Neural cell (in vitro differentiated cells): ENCODE measurements around the gene DOK6. TPM values are rescaled to one million over a fixed set of nuclear protein-coding genes. Genes with fewer than 3 reads are reported as not detected.

Source experiments
- H2AFZ ChIP-seq: fragments of 200-600, 300-800 bp; sonication (generic), shearing (Covaris generic); 2 replicates; pipeline ENCODE4 v1.6.0; 2014; ENCODE audit warnings: low read depth, mild to moderate bottlenecking, antibody characterized with exemption, low read length, moderate library complexity
- H3F3A ChIP-seq: fragments of 200-600 bp; shearing (Covaris generic); 2 replicates; pipeline ENCODE4 v1.6.1; 2016; ENCODE audit warnings: mild to moderate bottlenecking, moderate library complexity, mixed read lengths, antibody characterized with exemption, low read length; ENCODE audit not compliant: insufficient read depth, poor library complexity, severe bottlenecking
- H3K27ac ChIP-seq: fragments of 200-600, 300-800 bp; sonication (generic), shearing (Covaris generic); 2 replicates; pipeline ENCODE4 v1.5.1; 2014; ENCODE audit warnings: mild to moderate bottlenecking, low read length, moderate library complexity
- H3K27me3 ChIP-seq: fragments of 300-800, 200-600 bp; sonication (generic), shearing (Covaris generic); 2 replicates; pipeline ENCODE4 v1.6.0; 2014; ENCODE audit warnings: mild to moderate bottlenecking, low read depth, low read length, moderate library complexity; ENCODE audit not compliant: insufficient read depth
- H3K36me3 ChIP-seq: fragments of 300-800, 200-600 bp; sonication (generic), shearing (Covaris generic); 2 replicates; pipeline ENCODE4 v1.5.1; 2014; ENCODE audit warnings: mild to moderate bottlenecking, antibody characterized with exemption, low read length, moderate library complexity; ENCODE audit not compliant: insufficient read depth
- H3K4me2 ChIP-seq: fragments of 300-800, 200-600 bp; sonication (generic), shearing (Covaris generic); 2 replicates; pipeline ENCODE4 v1.6.0; 2014; ENCODE audit warnings: mild to moderate bottlenecking, low read length
- H3K4me3 ChIP-seq: fragments of 300-800, 200-600 bp; sonication (generic), shearing (Covaris generic); 2 replicates; pipeline ENCODE4 v1.5.1; 2014; ENCODE audit warnings: mild to moderate bottlenecking, low read length, moderate library complexity
- H3K79me2 ChIP-seq: fragments of 200-600 bp; shearing (Covaris generic); replicated peaks from 2 replicates; pipeline ENCODE4 v1.6.0; 2014; ENCODE audit warnings: mild to moderate bottlenecking, low read length, moderate library complexity; ENCODE audit not compliant: insufficient read depth
- H3K9ac ChIP-seq: fragments of 300-800, 200-600 bp; sonication (generic), shearing (Covaris generic); 2 replicates; pipeline ENCODE4 v1.6.1; 2016; ENCODE audit warnings: mild to moderate bottlenecking, low read length, mixed read lengths
- H3K9me2 ChIP-seq: fragments of 200-600 bp; shearing (Covaris generic); 2 replicates; pipeline ENCODE4 v1.6.1; 2016; ENCODE audit warnings: mild to moderate bottlenecking, low read length, mixed read lengths; ENCODE audit not compliant: insufficient read depth
- H3K9me3 ChIP-seq: fragments of 200-600, 300-800 bp; sonication (generic), shearing (Covaris generic); 2 replicates; pipeline ENCODE4 v1.6.1; 2016; ENCODE audit warnings: mild to moderate bottlenecking, mixed run types, low read length, moderate library complexity, mixed read lengths
- H4K20me1 ChIP-seq: fragments of 200-600 bp; shearing (Covaris generic); 2 replicates; pipeline ENCODE4 v1.6.1; 2016; ENCODE audit warnings: mild to moderate bottlenecking, mixed run types; ENCODE audit not compliant: insufficient read depth
- CTCF ChIP-seq: fragments of 450-650 bp; IDR thresholded peaks from 2 replicates; pipeline ENCODE4 v1.5.1; 2014; ENCODE audit warnings: antibody characterized with exemption, mild to moderate bottlenecking, moderate library complexity; ENCODE audit not compliant: poor library complexity, severe bottlenecking
- EP300 ChIP-seq: fragments of 450-650 bp; conservative IDR thresholded peaks from 2 replicates; pipeline ENCODE4 v1.6.1; 2014; ENCODE audit warnings: antibody characterized with exemption, mild to moderate bottlenecking, moderate library complexity; ENCODE audit not compliant: poor library complexity, severe bottlenecking
- EZH2 ChIP-seq: fragments of 200-600, 300-800 bp; shearing (Covaris generic), sonication (generic); IDR thresholded peaks from 2 replicates; pipeline ENCODE4 v1.6.1; 2014; ENCODE audit warnings: antibody characterized with exemption, low read length, borderline replicate concordance, mild to moderate bottlenecking; ENCODE audit not compliant: insufficient read depth, poor library complexity, severe bottlenecking
- MXI1 ChIP-seq: fragments of 450-650 bp; conservative IDR thresholded peaks from 2 replicates; pipeline ENCODE4 v1.6.1; 2014; ENCODE audit warnings: antibody characterized with exemption, mild to moderate bottlenecking; ENCODE audit not compliant: poor library complexity, severe bottlenecking
- POLR2AphosphoS5 ChIP-seq: IDR thresholded peaks from 2 replicates; pipeline ENCODE4 v1.6.1; 2012
- RAD21 ChIP-seq: fragments of 450-650 bp; conservative IDR thresholded peaks from 2 replicates; pipeline ENCODE4 v1.6.1; 2014; ENCODE audit warnings: antibody characterized with exemption, mild to moderate bottlenecking, moderate library complexity
- SMC3 ChIP-seq: fragments of 450-650 bp; conservative IDR thresholded peaks from 2 replicates; pipeline ENCODE4 v1.6.1; 2014; ENCODE audit warnings: antibody characterized with exemption, mild to moderate bottlenecking, moderate library complexity; ENCODE audit not compliant: poor library complexity
- TAF1 ChIP-seq: IDR thresholded peaks from 2 replicates; pipeline ENCODE4 v1.6.1; 2012; ENCODE audit warnings: low read depth
- polyA plus RNA-seq: library from polyadenylated mRNA; depleted of rRNA; stranded (reverse); fragments of >200 nt; gene quantifications from 2 replicates; pipeline ENCODE4 v1.2.3, GENCODE V29; 2014
- TF ChIP-seq, protein P1 (sequence below): IDR thresholded peaks from 2 replicates; pipeline ENCODE4 v1.6.1; 2012; ENCODE audit warnings: borderline replicate concordance

DOK6 gene
- polyA plus RNA-seq, 1 donor from 2014 or later: 9.7 TPM

- H2AFZ ChIP-seq: no peak overlapping the region
- no peak for TF ChIP-seq POLR2AphosphoS5
- no peak for TF ChIP-seq TAF1
- TF ChIP-seq EZH2: no peak
- no peak for TF ChIP-seq MXI1
- TF ChIP-seq CTCF: no peak
- TF ChIP-seq, protein P1, sequence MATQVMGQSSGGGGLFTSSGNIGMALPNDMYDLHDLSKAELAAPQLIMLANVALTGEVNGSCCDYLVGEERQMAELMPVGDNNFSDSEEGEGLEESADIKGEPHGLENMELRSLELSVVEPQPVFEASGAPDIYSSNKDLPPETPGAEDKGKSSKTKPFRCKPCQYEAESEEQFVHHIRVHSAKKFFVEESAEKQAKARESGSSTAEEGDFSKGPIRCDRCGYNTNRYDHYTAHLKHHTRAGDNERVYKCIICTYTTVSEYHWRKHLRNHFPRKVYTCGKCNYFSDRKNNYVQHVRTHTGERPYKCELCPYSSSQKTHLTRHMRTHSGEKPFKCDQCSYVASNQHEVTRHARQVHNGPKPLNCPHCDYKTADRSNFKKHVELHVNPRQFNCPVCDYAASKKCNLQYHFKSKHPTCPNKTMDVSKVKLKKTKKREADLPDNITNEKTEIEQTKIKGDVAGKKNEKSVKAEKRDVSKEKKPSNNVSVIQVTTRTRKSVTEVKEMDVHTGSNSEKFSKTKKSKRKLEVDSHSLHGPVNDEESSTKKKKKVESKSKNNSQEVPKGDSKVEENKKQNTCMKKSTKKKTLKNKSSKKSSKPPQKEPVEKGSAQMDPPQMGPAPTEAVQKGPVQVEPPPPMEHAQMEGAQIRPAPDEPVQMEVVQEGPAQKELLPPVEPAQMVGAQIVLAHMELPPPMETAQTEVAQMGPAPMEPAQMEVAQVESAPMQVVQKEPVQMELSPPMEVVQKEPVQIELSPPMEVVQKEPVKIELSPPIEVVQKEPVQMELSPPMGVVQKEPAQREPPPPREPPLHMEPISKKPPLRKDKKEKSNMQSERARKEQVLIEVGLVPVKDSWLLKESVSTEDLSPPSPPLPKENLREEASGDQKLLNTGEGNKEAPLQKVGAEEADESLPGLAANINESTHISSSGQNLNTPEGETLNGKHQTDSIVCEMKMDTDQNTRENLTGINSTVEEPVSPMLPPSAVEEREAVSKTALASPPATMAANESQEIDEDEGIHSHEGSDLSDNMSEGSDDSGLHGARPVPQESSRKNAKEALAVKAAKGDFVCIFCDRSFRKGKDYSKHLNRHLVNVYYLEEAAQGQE: no peak
- no peak for TF ChIP-seq EP300
- TF ChIP-seq SMC3: no peak
- no peak for TF ChIP-seq RAD21
Observed at GRCh38 chr18:69680123-69680522, 279.4 kb downstream of the DOK6 start.

GRCh38 chr18:69683176-69683575 lies 282.5 kb downstream of the DOK6 start:
- Histone ChIP-seq H3K4me3 (no peak overlapping the region), H3K9ac (no peak overlapping the region), H2AFZ (no peak overlapping the region), H4K20me1 (no peaks in the 10 kb centered on the region), H3K27me3 (no peaks in the 10 kb centered on the region), H3F3A (no peaks in the 10 kb centered on the region), H3K9me3 (no peaks in the 10 kb centered on the region), H3K27ac (no peak overlapping the region), H3K9me2 (no peaks in the 10 kb centered on the region), H3K79me2 (no peaks in the 10 kb centered on the region), H3K36me3 (no peaks in the 10 kb centered on the region), H3K4me2 (no peak overlapping the region)
- TF ChIP-seq, protein P1: no peak
- TF ChIP-seq SMC3 (no peak), MXI1 (no peak), EP300 (no peak), POLR2AphosphoS5 (no peak), RAD21 (no peak), EZH2 (no peak), CTCF (no peak), TAF1 (no peak)

More at GRCh38 chr18:69680123-69680522, 279.4 kb downstream of the DOK6 start:
- no peaks in the 10 kb centered on the region for H3K36me3 ChIP-seq
- no peak overlapping the region for H3K4me3 ChIP-seq
- H3F3A ChIP-seq: no peaks in the 10 kb centered on the region
- no peaks in the 10 kb centered on the region for H3K9me3 ChIP-seq
- H3K79me2 ChIP-seq: no peaks in the 10 kb centered on the region
- no peak overlapping the region for H3K4me2 ChIP-seq
- H3K9ac ChIP-seq: no peak overlapping the region
- no peaks in the 10 kb centered on the region for H3K27me3 ChIP-seq
- no peak overlapping the region for H3K27ac ChIP-seq
- H4K20me1 ChIP-seq: no peaks in the 10 kb centered on the region
- no peaks in the 10 kb centered on the region for H3K9me2 ChIP-seq
